Nephron (organoid): ENCODE data around the gene DRD1.

ENCODE experiments used
- H3K27ac Mint-ChIP-seq, 3 experiments: 2 replicates each; pipeline ENCODE4 v1.8.0; 2020; ENCODE audit warnings: mixed read lengths in 3 of 3, mild to moderate bottlenecking in 2 of 3, moderate library complexity in 1 of 3
- H3K27me3 Mint-ChIP-seq: 2 replicates; pipeline ENCODE4 v1.8.0; 2021; ENCODE audit warnings: low read depth, mild to moderate bottlenecking, moderate library complexity, mixed read lengths
- H3K36me3 Mint-ChIP-seq: 2 replicates; pipeline ENCODE4 v1.8.0; 2020; ENCODE audit warnings: low read depth, mixed read lengths
- H3K4me1 Mint-ChIP-seq: 2 replicates; pipeline ENCODE4 v1.8.0; 2020; ENCODE audit warnings: mixed read lengths
- H3K4me3 Mint-ChIP-seq, 3 experiments: 2 replicates each; pipeline ENCODE4 v1.8.0; 2020; ENCODE audit warnings: mild to moderate bottlenecking in 3 of 3, mixed read lengths in 3 of 3, moderate library complexity in 2 of 3
- H3K9me3 Mint-ChIP-seq: 2 replicates; pipeline ENCODE4 v1.8.0; 2020; ENCODE audit warnings: mixed read lengths
- TF ChIP-seq, protein P1 (sequence below), 3 experiments: fragments of 200-600 bp; sonication (generic); IDR thresholded peaks; one replicate each; pipeline ENCODE4 v1.5.0; 2021; ENCODE audit warnings: antibody characterized with exemption in 3 of 3; ENCODE audit not compliant: unreplicated experiment in 3 of 3

The DRD1 gene

DNA sequence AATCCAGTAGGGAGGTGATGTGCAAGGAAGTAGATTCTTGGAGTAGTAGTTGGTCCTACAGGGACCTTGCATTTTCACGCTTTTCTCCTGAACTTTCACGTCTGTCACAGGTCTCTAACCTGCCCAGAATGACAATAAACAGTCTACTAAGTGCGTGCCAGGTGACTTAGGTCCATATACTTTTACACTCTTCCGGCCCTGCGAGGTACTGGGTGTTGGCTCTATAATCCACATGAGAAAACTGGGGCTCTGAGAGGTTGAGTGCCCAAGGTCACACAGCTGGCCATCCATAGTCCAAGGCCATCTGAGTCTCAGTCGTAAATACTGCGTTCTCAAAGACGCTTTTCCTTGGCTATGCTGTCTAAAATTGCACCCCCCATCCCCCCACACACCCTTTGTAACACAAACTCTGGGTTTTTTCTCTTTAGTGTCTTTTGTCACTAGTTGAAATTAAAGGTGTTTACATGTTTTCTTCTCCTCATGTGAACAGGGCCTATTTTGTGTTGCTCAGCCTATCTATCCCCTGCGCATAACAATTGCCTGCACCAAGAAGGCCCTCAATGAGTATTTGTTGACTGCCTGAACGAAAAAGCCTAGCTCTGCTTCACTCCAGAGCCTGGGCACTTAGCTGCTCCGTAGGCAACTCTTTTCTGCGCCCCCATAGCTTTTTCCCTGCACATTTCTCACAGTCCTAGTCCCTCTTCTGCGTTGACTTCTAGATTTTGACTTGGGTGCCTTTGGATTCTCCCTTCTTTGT, 35.3 kb upstream of the DRD1 start:
- H3K9me3 Mint-ChIP-seq = peaks cover 6% of the 10 kb centered on the region
- H3K27me3 Mint-ChIP-seq = peaks cover 12% of the 10 kb centered on the region
- peak overlapping the region; percentile 93 to 97 (median 94) for H3K4me3 Mint-ChIP-seq
- H3K27ac Mint-ChIP-seq = peak overlapping the region; percentile 34 to 94 (median 91)
- TF ChIP-seq, protein P1, sequence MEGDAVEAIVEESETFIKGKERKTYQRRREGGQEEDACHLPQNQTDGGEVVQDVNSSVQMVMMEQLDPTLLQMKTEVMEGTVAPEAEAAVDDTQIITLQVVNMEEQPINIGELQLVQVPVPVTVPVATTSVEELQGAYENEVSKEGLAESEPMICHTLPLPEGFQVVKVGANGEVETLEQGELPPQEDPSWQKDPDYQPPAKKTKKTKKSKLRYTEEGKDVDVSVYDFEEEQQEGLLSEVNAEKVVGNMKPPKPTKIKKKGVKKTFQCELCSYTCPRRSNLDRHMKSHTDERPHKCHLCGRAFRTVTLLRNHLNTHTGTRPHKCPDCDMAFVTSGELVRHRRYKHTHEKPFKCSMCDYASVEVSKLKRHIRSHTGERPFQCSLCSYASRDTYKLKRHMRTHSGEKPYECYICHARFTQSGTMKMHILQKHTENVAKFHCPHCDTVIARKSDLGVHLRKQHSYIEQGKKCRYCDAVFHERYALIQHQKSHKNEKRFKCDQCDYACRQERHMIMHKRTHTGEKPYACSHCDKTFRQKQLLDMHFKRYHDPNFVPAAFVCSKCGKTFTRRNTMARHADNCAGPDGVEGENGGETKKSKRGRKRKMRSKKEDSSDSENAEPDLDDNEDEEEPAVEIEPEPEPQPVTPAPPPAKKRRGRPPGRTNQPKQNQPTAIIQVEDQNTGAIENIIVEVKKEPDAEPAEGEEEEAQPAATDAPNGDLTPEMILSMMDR (IDR thresholded peaks at IDR 0.05; ENCODE audit: unreplicated experiment in 3 of 3) = no peak
- peaks cover 42% of the 10 kb centered on the region for H3K36me3 Mint-ChIP-seq
- peaks cover 24% of the 10 kb centered on the region for H3K4me1 Mint-ChIP-seq

DNA sequence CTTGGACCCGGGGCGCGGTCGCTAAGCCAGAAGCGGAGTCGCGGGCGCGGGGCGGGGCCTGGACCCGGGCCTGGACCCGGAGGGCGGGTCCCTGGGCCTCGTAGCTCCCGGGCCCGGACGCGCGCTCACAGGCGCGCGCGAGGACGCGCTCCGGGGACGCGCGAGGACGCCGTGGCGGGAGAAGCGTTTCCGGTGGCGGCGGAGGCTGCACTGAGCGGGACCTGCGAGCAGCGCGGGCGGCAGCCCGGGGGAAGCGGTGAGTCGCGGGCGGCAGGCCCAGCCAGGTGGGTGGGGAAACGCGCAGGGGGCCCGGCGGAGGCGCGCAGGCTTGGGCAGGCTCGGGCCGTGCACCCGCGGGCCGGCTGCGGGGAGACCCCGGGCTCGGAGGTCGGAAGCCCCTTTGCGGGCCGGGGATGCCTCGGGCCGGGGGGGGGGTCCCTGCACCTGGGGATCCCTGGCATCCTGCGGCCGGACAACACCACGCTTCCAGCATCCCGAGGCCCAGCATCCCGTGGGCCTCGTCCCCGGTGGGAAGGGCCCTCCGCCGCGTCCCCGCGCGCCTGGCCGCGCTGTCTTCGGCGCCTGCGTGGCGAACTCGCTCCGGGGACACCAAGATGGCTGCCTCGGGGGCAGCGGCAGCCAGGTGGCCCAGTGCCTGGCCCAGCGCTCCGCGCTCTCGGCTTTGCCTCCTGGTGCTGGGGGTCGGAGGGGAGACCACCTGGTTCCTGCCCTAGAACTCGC, 34.6 kb upstream of the DRD1 start, which contains the start of gene SFXN1:
Gene SFXN1, plus strand, starts transcription at position 177 of the 741 bp plus-strand sequence. CDS start 13,544 bp downstream, outside the sequence.
- TF ChIP-seq, protein P1 (IDR thresholded peaks at IDR 0.05; ENCODE audit: unreplicated experiment in 3 of 3) = no peak
- H3K9me3 Mint-ChIP-seq = peaks cover 3% of the 10 kb centered on the region
- peaks cover 35% of the 10 kb centered on the region for H3K36me3 Mint-ChIP-seq
- peak within 1 kb of the TSS; percentile 34 to 94 (median 91) for H3K27ac Mint-ChIP-seq
- peaks cover 17% of the 10 kb centered on the region for H3K27me3 Mint-ChIP-seq
- H3K4me3 Mint-ChIP-seq = peak within 1 kb of the TSS; percentile 93 to 97 (median 94)
- H3K4me1 Mint-ChIP-seq = peaks cover 24% of the 10 kb centered on the region

DNA sequence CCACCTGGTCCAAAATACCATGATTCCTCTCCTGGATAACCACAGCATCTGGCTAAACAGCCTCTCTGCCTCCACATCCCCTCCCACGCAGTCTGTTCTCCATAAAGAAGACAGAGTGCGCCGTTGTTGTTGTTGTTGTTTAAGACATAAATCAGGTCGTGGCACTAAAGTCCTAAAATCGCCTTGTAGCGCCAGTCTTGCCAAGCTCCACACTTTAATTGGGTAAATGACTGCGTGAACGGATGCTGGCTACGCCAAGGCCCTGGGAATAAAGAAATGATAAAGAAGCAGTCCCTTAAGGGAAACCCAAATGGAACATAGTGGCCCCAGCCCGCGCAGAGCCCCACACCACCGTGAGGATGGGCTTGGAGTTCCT, 34.0 kb upstream of the DRD1 start:
- Mint-ChIP-seq H3K27me3 (peaks cover 17% of the 10 kb centered on the region), H3K9me3 (peaks cover 3% of the 10 kb centered on the region), H3K4me1 (peaks cover 24% of the 10 kb centered on the region), H3K4me3 (peak overlapping the region; percentile 81 to 92 (median 87)), H3K27ac (peak overlapping the region; percentile 17 to 73 (median 48)), H3K36me3 (peaks cover 29% of the 10 kb centered on the region)
- TF ChIP-seq, protein P1 (IDR thresholded peaks at IDR 0.05; ENCODE audit: unreplicated experiment in 3 of 3) = no peak

DNA sequence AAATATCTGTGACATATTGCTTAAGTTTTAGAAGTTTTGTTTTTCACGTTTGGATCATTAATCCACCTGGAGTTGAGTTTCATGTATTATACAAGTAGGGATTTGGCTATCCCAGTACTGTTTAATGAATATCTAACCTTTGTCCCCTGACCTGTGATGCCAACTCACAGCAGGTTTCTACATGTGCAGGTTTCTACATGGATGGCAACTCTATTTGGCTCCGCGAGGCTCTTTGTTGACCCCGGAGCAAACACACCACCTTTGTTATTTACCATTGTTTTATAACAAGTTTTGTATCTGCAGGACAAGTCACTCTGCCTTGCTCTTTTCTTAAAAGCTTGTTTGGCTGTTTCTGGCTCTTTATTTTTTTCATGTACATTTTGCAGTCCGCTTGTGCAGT, 33.5 kb upstream of the DRD1 start:
- no peaks in the 10 kb centered on the region for H3K9me3 Mint-ChIP-seq
- peaks cover 17% of the 10 kb centered on the region for H3K27me3 Mint-ChIP-seq
- TF ChIP-seq, protein P1 (IDR thresholded peaks at IDR 0.05; ENCODE audit: unreplicated experiment in 3 of 3) = no peak
- peaks cover 24% of the 10 kb centered on the region for H3K36me3 Mint-ChIP-seq
- peak overlapping the region in 2 of 3 experiments; percentile 17 to 73 for H3K27ac Mint-ChIP-seq
- peaks cover 24% of the 10 kb centered on the region for H3K4me1 Mint-ChIP-seq
- peak overlapping the region; percentile 81 to 92 (median 87) for H3K4me3 Mint-ChIP-seq

DNA sequence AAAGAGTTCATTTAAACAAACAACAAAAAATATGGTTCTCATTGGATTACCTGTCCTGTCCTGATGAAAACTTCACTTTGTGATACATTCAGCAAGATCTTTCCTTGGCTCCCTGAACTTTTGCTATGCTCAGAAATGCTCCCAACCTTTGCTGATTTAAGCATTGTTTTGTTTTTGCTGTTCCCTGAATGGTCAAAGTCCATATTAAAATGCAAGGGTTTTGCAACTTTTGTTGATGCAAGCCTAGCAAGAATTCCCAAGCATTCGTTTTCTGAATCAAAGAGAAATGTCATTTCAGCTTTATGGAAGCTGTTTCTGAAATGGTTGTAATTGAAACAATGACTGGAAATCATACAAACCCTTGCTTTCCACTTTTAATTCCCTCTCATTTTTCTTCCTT, 31.3 kb upstream of the DRD1 start:
- Mint-ChIP-seq H3K27ac (no peak overlapping the region), H3K36me3 (peaks cover 2% of the 10 kb centered on the region), H3K4me1 (peaks cover 20% of the 10 kb centered on the region), H3K9me3 (no peaks in the 10 kb centered on the region), H3K27me3 (peaks cover 22% of the 10 kb centered on the region), H3K4me3 (no peak overlapping the region)
- TF ChIP-seq, protein P1 (IDR thresholded peaks at IDR 0.05; ENCODE audit: unreplicated experiment in 3 of 3) = no peak
